DOHH2 (cell line): ENCODE data around the gene CAMSAP1.

Experiments
- EZH2phosphoT487 ChIP-seq: fragments of 200-600 bp; sonication (generic); IDR thresholded peaks from 2 replicates; pipeline ENCODE4 v1.6.1; 2017; ENCODE audit warnings: borderline replicate concordance, mild to moderate bottlenecking, antibody characterized with exemption, low read length, moderate library complexity, mixed read lengths
- TF ChIP-seq, protein P1 (sequence below): fragments of 200-600 bp; sonication (generic); IDR thresholded peaks from one replicate; pipeline ENCODE4 v1.5.1; 2014; ENCODE audit warnings: antibody characterized with exemption, mild to moderate bottlenecking, low read depth, low read length; ENCODE audit not compliant: poor library complexity, severe bottlenecking

DNA sequence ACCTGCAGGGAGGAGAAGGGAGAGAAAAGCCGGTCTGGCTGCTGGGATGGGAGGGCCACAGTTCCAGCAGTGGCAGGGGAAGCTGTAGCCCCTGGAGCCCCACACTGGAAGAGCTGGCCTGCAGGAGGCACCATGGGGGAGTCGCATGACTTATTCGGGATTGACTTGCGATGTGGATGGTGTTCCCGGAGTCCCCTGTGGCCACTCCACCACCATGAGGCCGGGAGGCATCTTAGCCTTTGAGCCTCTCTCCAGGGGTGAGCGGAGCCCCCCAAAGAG is 113.3 kb downstream of the CAMSAP1 start:
- TF ChIP-seq, protein P1, sequence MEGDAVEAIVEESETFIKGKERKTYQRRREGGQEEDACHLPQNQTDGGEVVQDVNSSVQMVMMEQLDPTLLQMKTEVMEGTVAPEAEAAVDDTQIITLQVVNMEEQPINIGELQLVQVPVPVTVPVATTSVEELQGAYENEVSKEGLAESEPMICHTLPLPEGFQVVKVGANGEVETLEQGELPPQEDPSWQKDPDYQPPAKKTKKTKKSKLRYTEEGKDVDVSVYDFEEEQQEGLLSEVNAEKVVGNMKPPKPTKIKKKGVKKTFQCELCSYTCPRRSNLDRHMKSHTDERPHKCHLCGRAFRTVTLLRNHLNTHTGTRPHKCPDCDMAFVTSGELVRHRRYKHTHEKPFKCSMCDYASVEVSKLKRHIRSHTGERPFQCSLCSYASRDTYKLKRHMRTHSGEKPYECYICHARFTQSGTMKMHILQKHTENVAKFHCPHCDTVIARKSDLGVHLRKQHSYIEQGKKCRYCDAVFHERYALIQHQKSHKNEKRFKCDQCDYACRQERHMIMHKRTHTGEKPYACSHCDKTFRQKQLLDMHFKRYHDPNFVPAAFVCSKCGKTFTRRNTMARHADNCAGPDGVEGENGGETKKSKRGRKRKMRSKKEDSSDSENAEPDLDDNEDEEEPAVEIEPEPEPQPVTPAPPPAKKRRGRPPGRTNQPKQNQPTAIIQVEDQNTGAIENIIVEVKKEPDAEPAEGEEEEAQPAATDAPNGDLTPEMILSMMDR, result no peak
- no peak for TF ChIP-seq EZH2phosphoT487
